Upper lobe of left lung (tissue), 4 donors: Measurements from ENCODE around the gene GDPD1.

ENCODE experiments used
- EP300 ChIP-seq, 4 donors: sonication (generic); formaldehyde crosslinking; IDR thresholded peaks; one replicate each; pipeline ENCODE4 v1.5.1; 2017; ENCODE audit warnings: antibody characterized with exemption in 4 of 4, control low read depth in 2 of 4
- POLR2A ChIP-seq, 4 donors: fragments of 450-650 bp; IDR thresholded peaks; one replicate each; pipeline ENCODE4 v1.5.1; 2016 to 2017; ENCODE audit warnings: antibody characterized with exemption in 4 of 4, mild to moderate bottlenecking in 2 of 4
- POLR2AphosphoS5 ChIP-seq, 2 donors: sonication (generic); formaldehyde crosslinking; IDR thresholded peaks; one replicate each; pipeline ENCODE4 v1.5.1; 2017; ENCODE audit warnings: antibody characterized with exemption in 2 of 2
- TF ChIP-seq, protein P1 (sequence below), 6 experiments: fragments of 450-650 bp in 4 of 6; fragments of 200-600 bp in 2 of 6; sonication (generic) in 2 of 6; IDR thresholded peaks; one replicate each; pipeline ENCODE4 v1.5.1; 2016 to 2019; ENCODE audit warnings: antibody characterized with exemption in 6 of 6

DNA sequence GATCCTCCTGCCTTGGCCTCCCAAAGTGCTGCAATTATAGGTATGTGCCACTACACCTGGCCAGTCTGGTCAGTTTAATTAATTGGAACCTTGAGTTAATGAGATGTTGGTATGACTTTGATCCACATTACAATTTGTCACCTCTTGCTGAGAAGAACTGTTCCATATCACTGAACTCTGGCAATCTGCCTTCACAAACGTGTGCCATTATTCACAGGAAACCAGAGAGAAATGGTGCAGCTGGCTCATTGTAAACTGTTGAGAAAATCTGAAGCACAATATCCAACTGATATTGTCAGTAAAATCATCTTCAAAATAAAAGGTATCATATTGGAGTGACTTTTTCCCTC, 71.8 kb downstream of the GDPD1 start:
- TF ChIP-seq, protein P1, sequence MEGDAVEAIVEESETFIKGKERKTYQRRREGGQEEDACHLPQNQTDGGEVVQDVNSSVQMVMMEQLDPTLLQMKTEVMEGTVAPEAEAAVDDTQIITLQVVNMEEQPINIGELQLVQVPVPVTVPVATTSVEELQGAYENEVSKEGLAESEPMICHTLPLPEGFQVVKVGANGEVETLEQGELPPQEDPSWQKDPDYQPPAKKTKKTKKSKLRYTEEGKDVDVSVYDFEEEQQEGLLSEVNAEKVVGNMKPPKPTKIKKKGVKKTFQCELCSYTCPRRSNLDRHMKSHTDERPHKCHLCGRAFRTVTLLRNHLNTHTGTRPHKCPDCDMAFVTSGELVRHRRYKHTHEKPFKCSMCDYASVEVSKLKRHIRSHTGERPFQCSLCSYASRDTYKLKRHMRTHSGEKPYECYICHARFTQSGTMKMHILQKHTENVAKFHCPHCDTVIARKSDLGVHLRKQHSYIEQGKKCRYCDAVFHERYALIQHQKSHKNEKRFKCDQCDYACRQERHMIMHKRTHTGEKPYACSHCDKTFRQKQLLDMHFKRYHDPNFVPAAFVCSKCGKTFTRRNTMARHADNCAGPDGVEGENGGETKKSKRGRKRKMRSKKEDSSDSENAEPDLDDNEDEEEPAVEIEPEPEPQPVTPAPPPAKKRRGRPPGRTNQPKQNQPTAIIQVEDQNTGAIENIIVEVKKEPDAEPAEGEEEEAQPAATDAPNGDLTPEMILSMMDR (IDR thresholded peaks at IDR 0.05), result no peak
- TF ChIP-seq POLR2AphosphoS5 (IDR thresholded peaks at IDR 0.05), result no peak
- TF ChIP-seq POLR2A (IDR thresholded peaks at IDR 0.05), result no peak
- TF ChIP-seq EP300 (IDR thresholded peaks at IDR 0.05), result no peak
